Adrenal gland (tissue), 12 donors: ENCODE measurements around the gene TMEM145. TPM values are rescaled to one million over a fixed set of nuclear protein-coding genes. Genes with fewer than 3 reads are reported as not detected.

Experiments
- DNase-seq, 7 donors: peaks; one replicate each; pipeline ENCODE4 v3.0.0-alpha.2; 2019 to 2020
- H3K27ac ChIP-seq, 5 donors: fragments of 200-600 bp; sonication (generic) in 4 of 5; 1 replicate in 3 of 5; 2 replicates in 2 of 5; pipeline versions ENCODE4 v1.5.1 to v1.8.0; 2016 to 2020; ENCODE audit warnings: mild to moderate bottlenecking in 1 of 5
- H3K27me3 ChIP-seq: fragments of 200-600 bp; 2 replicates; pipeline ENCODE4 v1.8.0; 2021
- H3K36me3 ChIP-seq, 2 donors: fragments of 200-600 bp; replicated peaks in 1 of 2; 1 replicate in 1 of 2; 2 replicates in 1 of 2; pipeline versions ENCODE4 v1.5.1 to v1.8.0; 2018 to 2022
- H3K4me1 ChIP-seq, 2 donors: fragments of 200-600 bp; replicated peaks in 1 of 2; 1 replicate in 1 of 2; 2 replicates in 1 of 2; pipeline versions ENCODE4 v1.5.1 to v1.8.0; 2018 to 2021
- H3K4me3 ChIP-seq, 4 donors: fragments of 200-600 bp; sonication (generic) in 3 of 4; one replicate each; pipeline ENCODE4 v1.5.1; 2016 to 2018
- H3K9me3 ChIP-seq, 3 donors: fragments of 200-600 bp; sonication (generic) in 1 of 3; replicated peaks in 1 of 3; 1 replicate in 2 of 3; 2 replicates in 1 of 3; pipeline versions ENCODE4 v1.5.1 to v1.8.0; 2016 to 2021
- CTCF ChIP-seq, 6 experiments: fragments of 450-650 bp in 4 of 6; fragments of 200-600 bp in 2 of 6; sonication (generic) in 1 of 6; IDR thresholded peaks; 1 replicate in 5 of 6; 2 replicates in 1 of 6; pipeline versions ENCODE4 v1.5.1 to v1.8.0; 2016 to 2021; ENCODE audit warnings: antibody characterized with exemption in 6 of 6, mild to moderate bottlenecking in 2 of 6, moderate library complexity in 1 of 6
- POLR2A ChIP-seq, 2 donors: fragments of 450-650 bp; IDR thresholded peaks; one replicate each; pipeline ENCODE4 v1.6.1; 2017; ENCODE audit warnings: antibody characterized with exemption in 2 of 2, mild to moderate bottlenecking in 2 of 2, moderate library complexity in 1 of 2
- WGBS, 4 donors: extraction: QIAGEN DNeasy Blood & Tissue Kit in 2 of 4; methylation state at CpG; one replicate each; pipeline versions ENCODE4 v1.1.5 to v1.1.7; 2013 to 2017; 5-methylcytosine and 5-hydroxymethylcytosine counted together
- intact Hi-C, 2 donors: fragments of 100-400 bp; cut with DNase I; formaldehyde crosslinking; loops; one replicate each; pipeline versions ENCODE4 v1.14.1 to v1.15.0; 2022 to 2023
- polyA plus RNA-seq, 3 donors: library from polyadenylated mRNA; stranded (reverse); fragments of 200-250 nt in 2 of 3; fragments of 350-450 nt in 1 of 3; fragmentation: Illumina TruSeq in 1 of 3; extraction: RNeasy Lipid Tissue Mini Kit (QIAGEN cat#74804) in 1 of 3; gene quantifications; one replicate each; pipeline ENCODE4 v1.2.3, GENCODE V29; 2013 to 2014
- total RNA-seq, 9 donors: library from RNA; depleted of rRNA in 4 of 9; stranded (reverse); fragments of >200 nt in 4 of 9; fragments of 120-200 nt in 1 of 9; fragmentation: NEBNext Ultra II Directional in 1 of 9; extraction: Animal tissue kit (Norgen Biotek cat#: 25700) in 1 of 9; gene quantifications; one replicate each; pipeline versions ENCODE4 v1.1.0 to v1.2.4, GENCODE V29; 2013 to 2023
- donor health status: healthy with polysubstance abuse.
- donor health status: Bipolar disorder and iron deficiency.
- donor health status: DM: yes; HTN: yes; CAD: no.
- donor health status: DM: no; HTN: no; CAD: no.
- donor health status: DM: no; HTN: no; CAD: no.
- donor health status: DM: yes; HTN: yes; CAD: no.

Gene TMEM145
- total and polyA plus RNA-seq, 12 donors = 0.94 to 31.7 (median 4.5) TPM; not detected in 3

GRCh38 chr19:42363614-42364346 lies 50.7 kb downstream of the TMEM145 start:
- H3K36me3 ChIP-seq = no peaks in the 10 kb centered on the region
- WGBS, 4 donors = 87 to 90% (median 90%) methylated on average over 17 of the region's 17 CpGs
- peak in 1 of 7 donors; percentile 24 for DNase-seq
- H3K27me3 ChIP-seq = no peaks in the 10 kb centered on the region
- TF ChIP-seq CTCF (IDR thresholded peaks at IDR 0.05) = no peak
- TF ChIP-seq POLR2A (IDR thresholded peaks at IDR 0.05) = no peak
- intact Hi-C loops = no loop called here
- no peaks in the 10 kb centered on the region for H3K9me3 ChIP-seq
- H3K4me3 ChIP-seq = no peak overlapping the region
- no peaks in the 10 kb centered on the region for H3K4me1 ChIP-seq
- no peak overlapping the region for H3K27ac ChIP-seq

- TF ChIP-seq POLR2A (IDR thresholded peaks at IDR 0.05) (no peak), CTCF (IDR thresholded peaks at IDR 0.05) (no peak)
- DNase-seq = no peak
- Histone ChIP-seq H3K9me3 (no peaks in the 10 kb centered on the region), H3K36me3 (no peaks in the 10 kb centered on the region), H3K4me3 (no peak overlapping the region), H3K4me1 (no peaks in the 10 kb centered on the region), H3K27ac (no peak overlapping the region), H3K27me3 (no peaks in the 10 kb centered on the region)
- intact Hi-C loops = no loop called here
- WGBS, 4 donors = 77 to 86% (median 83%) methylated on average over 1 of the region's 1 CpG
These were observed 53.6 kb downstream of the TMEM145 start for GRCh38 chr19:42366673-42367072.

- Histone ChIP-seq H3K9me3 (no peaks in the 10 kb centered on the region), H3K4me1 (no peaks in the 10 kb centered on the region), H3K4me3 (no peak overlapping the region), H3K27ac (no peak overlapping the region), H3K27me3 (no peaks in the 10 kb centered on the region), H3K36me3 (no peaks in the 10 kb centered on the region)
- 91 to 97% (median 94%) methylated on average over 4 of the region's 4 CpGs for WGBS, 4 donors
- intact Hi-C loops = no loop called here
- no peak for TF ChIP-seq POLR2A (IDR thresholded peaks at IDR 0.05)
- DNase-seq = no peak
These were observed 54.8 kb downstream of the TMEM145 start for GRCh38 chr19:42367929-42368328.

GRCh38 chr19:42368360-42368759 lies 55.3 kb downstream of the TMEM145 start:
- no peak overlapping the region for H3K4me3 ChIP-seq
- H3K9me3 ChIP-seq = no peaks in the 10 kb centered on the region
- no peaks in the 10 kb centered on the region for H3K27me3 ChIP-seq
- no peak for DNase-seq
- no peak overlapping the region for H3K27ac ChIP-seq
- H3K36me3 ChIP-seq = no peaks in the 10 kb centered on the region
- 90 to 96% (median 94%) methylated on average over 9 to 11 of the region's 11 CpGs for WGBS, 4 donors
- H3K4me1 ChIP-seq = no peaks in the 10 kb centered on the region
- intact Hi-C loops = no loop called here
- TF ChIP-seq POLR2A (IDR thresholded peaks at IDR 0.05) (no peak), CTCF (IDR thresholded peaks at IDR 0.05) (no peak)

GRCh38 chr19:42368765-42369164 lies 55.7 kb downstream of the TMEM145 start:
- Histone ChIP-seq H3K9me3 (no peaks in the 10 kb centered on the region), H3K4me1 (no peaks in the 10 kb centered on the region), H3K36me3 (no peaks in the 10 kb centered on the region), H3K27me3 (no peaks in the 10 kb centered on the region), H3K4me3 (no peak overlapping the region), H3K27ac (no peak overlapping the region)
- TF ChIP-seq CTCF (IDR thresholded peaks at IDR 0.05) (no peak), POLR2A (IDR thresholded peaks at IDR 0.05) (no peak)
- 91 to 98% (median 93%) methylated on average over 7 to 15 of the region's 15 CpGs for WGBS, 4 donors
- intact Hi-C loops = no loop called here
- DNase-seq = no peak
